Hepatocyte (in vitro differentiated cells): ENCODE data around the gene ATR.

Experiments
- EZH2 ChIP-seq: fragments of 200-600 bp; sonication (generic); IDR thresholded peaks from 2 replicates; pipeline ENCODE4 v1.6.1; 2016; ENCODE audit warnings: antibody characterized with exemption, mild to moderate bottlenecking, borderline replicate concordance
- EZH2phosphoT487 ChIP-seq: fragments of 200-600 bp; sonication (generic); IDR thresholded peaks from one replicate; pipeline ENCODE4 v1.6.1; 2018; ENCODE audit warnings: antibody characterized with exemption, mild to moderate bottlenecking, low read depth, moderate library complexity; ENCODE audit not compliant: unreplicated experiment, severe bottlenecking
- TF ChIP-seq, protein P1 (sequence below): fragments of 200-600 bp; sonication (generic); IDR thresholded peaks from 2 replicates; pipeline ENCODE4 v1.5.1; 2016; ENCODE audit warnings: antibody characterized with exemption, mild to moderate bottlenecking; ENCODE audit not compliant: poor library complexity

DNA sequence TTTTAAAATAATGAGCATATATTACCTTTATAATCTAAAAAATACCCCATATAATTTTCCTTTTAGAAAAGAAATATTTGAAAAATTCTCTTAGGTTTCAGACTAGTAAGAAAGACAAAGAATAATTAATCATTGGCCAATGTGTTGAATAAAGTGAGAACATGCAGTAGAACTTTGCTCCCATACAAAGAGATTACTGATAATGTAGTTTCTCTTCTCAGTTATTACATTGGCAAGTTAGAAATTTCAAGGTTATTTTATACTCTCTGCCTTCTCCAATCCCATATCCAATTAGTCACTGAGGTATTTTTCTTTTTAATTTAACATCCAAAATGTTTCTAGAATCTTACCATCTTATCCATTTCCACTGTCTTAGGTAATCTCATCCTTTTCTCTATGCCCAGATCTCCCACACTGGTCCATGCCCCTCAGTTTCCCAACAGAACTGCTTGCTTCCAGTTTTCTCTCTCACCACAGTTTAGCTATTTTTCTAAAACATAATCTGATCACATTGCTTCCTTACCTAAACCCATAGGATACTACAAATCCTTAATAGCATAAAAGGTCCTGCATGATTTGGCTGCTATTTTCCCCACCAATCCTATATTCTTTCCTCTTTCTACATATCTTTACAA, 141.5 kb downstream of the ATR start:
- TF ChIP-seq, protein P1, sequence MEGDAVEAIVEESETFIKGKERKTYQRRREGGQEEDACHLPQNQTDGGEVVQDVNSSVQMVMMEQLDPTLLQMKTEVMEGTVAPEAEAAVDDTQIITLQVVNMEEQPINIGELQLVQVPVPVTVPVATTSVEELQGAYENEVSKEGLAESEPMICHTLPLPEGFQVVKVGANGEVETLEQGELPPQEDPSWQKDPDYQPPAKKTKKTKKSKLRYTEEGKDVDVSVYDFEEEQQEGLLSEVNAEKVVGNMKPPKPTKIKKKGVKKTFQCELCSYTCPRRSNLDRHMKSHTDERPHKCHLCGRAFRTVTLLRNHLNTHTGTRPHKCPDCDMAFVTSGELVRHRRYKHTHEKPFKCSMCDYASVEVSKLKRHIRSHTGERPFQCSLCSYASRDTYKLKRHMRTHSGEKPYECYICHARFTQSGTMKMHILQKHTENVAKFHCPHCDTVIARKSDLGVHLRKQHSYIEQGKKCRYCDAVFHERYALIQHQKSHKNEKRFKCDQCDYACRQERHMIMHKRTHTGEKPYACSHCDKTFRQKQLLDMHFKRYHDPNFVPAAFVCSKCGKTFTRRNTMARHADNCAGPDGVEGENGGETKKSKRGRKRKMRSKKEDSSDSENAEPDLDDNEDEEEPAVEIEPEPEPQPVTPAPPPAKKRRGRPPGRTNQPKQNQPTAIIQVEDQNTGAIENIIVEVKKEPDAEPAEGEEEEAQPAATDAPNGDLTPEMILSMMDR: no peak
- TF ChIP-seq EZH2phosphoT487 (no peak), EZH2 (no peak)
